Type B pancreatic cell (in vitro differentiated cells): ENCODE measurements around the gene FUT7. TPM values are rescaled to one million over a fixed set of nuclear protein-coding genes. Genes with fewer than 3 reads are reported as not detected.

Experiments used
- DNase-seq: peaks from one replicate; pipeline ENCODE4 v3.0.0; 2021; ENCODE audit warnings: mixed read lengths; ENCODE audit not compliant: unreplicated experiment; ENCODE audit errors: extremely low spot score
- H3K27ac Mint-ChIP-seq: 2 replicates; pipeline ENCODE4 v1.8.0; 2021; ENCODE audit warnings: mild to moderate bottlenecking, mixed read lengths
- H3K27me3 Mint-ChIP-seq: 2 replicates; pipeline ENCODE4 v1.8.0; 2021; ENCODE audit warnings: mixed read lengths
- H3K36me3 Mint-ChIP-seq: 2 replicates; pipeline ENCODE4 v1.8.0; 2021; ENCODE audit warnings: mixed read lengths
- H3K4me1 Mint-ChIP-seq: one replicate; pipeline ENCODE4 v1.8.0; 2021; ENCODE audit warnings: mixed read lengths; ENCODE audit not compliant: unreplicated experiment
- H3K4me3 Mint-ChIP-seq: 2 replicates; pipeline ENCODE4 v1.8.0; 2021; ENCODE audit warnings: mild to moderate bottlenecking, mixed read lengths
- H3K9me3 Mint-ChIP-seq: 2 replicates; pipeline ENCODE4 v1.8.0; 2021; ENCODE audit warnings: mixed read lengths
- CTCF ChIP-seq: fragments of 200-600 bp; sonication (generic); conservative IDR thresholded peaks from 2 replicates; pipeline ENCODE4 v1.5.0; 2021; ENCODE audit warnings: antibody characterized with exemption, mild to moderate bottlenecking
- total RNA-seq: library from RNA; stranded (reverse); gene quantifications from 2 replicates; pipeline ENCODE4 v1.2.1, GENCODE V29; 2021; ENCODE audit warnings: low replicate concordance

FUT7 gene
- total RNA-seq, 1 donor from 2014 or later: not detected

GRCh38 chr9:137027369-137028262 is 4.3 kb downstream of the FUT7 start, which contains the start of gene ABCA2:
ABCA2 (minus strand) TSS chr9:137028237; CDS start chr9:137028140, 97 bp downstream.
- H3K9me3 Mint-ChIP-seq: no peaks in the 10 kb centered on the region

GRCh38 chr9:137026828-137027227 is 5.1 kb downstream of the FUT7 start:
- no peaks in the 10 kb centered on the region for H3K4me1 Mint-ChIP-seq
- H3K27me3 Mint-ChIP-seq: no peaks in the 10 kb centered on the region
- H3K36me3 Mint-ChIP-seq: no peaks in the 10 kb centered on the region
- no peak overlapping the region for H3K27ac Mint-ChIP-seq
- no peak for TF ChIP-seq CTCF
- peak overlapping the region; percentile 88 for H3K4me3 Mint-ChIP-seq
- no peak for DNase-seq
- H3K9me3 Mint-ChIP-seq: no peaks in the 10 kb centered on the region

More at GRCh38 chr9:137027369-137028262, 4.3 kb downstream of the FUT7 start, which contains the start of gene ABCA2:
- no peaks in the 10 kb centered on the region for H3K4me1 Mint-ChIP-seq
- no peak for DNase-seq
- TF ChIP-seq CTCF: no peak
- H3K36me3 Mint-ChIP-seq: no peaks in the 10 kb centered on the region
- peak within 1 kb of the TSS; percentile 88 for H3K4me3 Mint-ChIP-seq
- no peaks in the 10 kb centered on the region for H3K27me3 Mint-ChIP-seq
- no peak within 1 kb of the TSS for H3K27ac Mint-ChIP-seq

- Mint-ChIP-seq H3K27ac (no peak overlapping the region), H3K4me1 (no peaks in the 10 kb centered on the region), H3K27me3 (no peaks in the 10 kb centered on the region), H3K9me3 (no peaks in the 10 kb centered on the region), H3K4me3 (peak overlapping the region; percentile 36), H3K36me3 (no peaks in the 10 kb centered on the region)
- DNase-seq: no peak
- no peak for TF ChIP-seq CTCF
Observed at GRCh38 chr9:137026384-137026783, 5.5 kb downstream of the FUT7 start.

- Mint-ChIP-seq H3K27ac (no peak overlapping the region), H3K4me3 (peak overlapping the region; percentile 11), H3K36me3 (no peaks in the 10 kb centered on the region), H3K9me3 (no peaks in the 10 kb centered on the region), H3K4me1 (no peaks in the 10 kb centered on the region), H3K27me3 (no peaks in the 10 kb centered on the region)
- peak; percentile 25 for TF ChIP-seq CTCF
- no peak for DNase-seq
Observed at GRCh38 chr9:137025517-137025966, 6.3 kb downstream of the FUT7 start.

GRCh38 chr9:137023583-137023991 is 8.3 kb downstream of the FUT7 start:
- Mint-ChIP-seq H3K36me3 (no peaks in the 10 kb centered on the region), H3K4me1 (no peaks in the 10 kb centered on the region), H3K9me3 (no peaks in the 10 kb centered on the region), H3K4me3 (no peak overlapping the region), H3K27me3 (no peaks in the 10 kb centered on the region), H3K27ac (no peak overlapping the region)
- TF ChIP-seq CTCF: no peak
- no peak for DNase-seq
